H7 (cell line): ENCODE results near the gene A4GNT. TPM values are rescaled to one million over a fixed set of nuclear protein-coding genes. Genes with fewer than 3 reads are reported as not detected.

ENCODE experiments used
- total RNA-seq: library from RNA; depleted of rRNA; stranded (reverse); fragments of >200 nt; shearing (Covaris generic); gene quantifications from 2 replicates; pipeline ENCODE4 v1.2.3, GENCODE V29; 2014; rRNA removed

The A4GNT gene
- total RNA-seq, 1 experiment from 2014 or later = not detected

Other genes starting within 250 kb of the A4GNT start
- gene CLDN18, start 122.2 kb downstream of the A4GNT start, total RNA-seq = 0.14 TPM in 1 of 2 replicates, not detected in the other
- 10.7 and 13.6 TPM in 2 replicates for gene DZIP1L, start 16.8 kb downstream of the A4GNT start, total RNA-seq
- 16.0 and 16.7 TPM in 2 replicates for gene DBR1, start 42.5 kb upstream of the A4GNT start, total RNA-seq
- 43.2 and 46.0 TPM in 2 replicates for gene ARMC8, start 54.9 kb upstream of the A4GNT start, total RNA-seq
- 0.35 TPM in 1 of 2 replicates, not detected in the other for gene NME9, start 197.5 kb upstream of the A4GNT start, total RNA-seq
- gene MRAS, start 216.2 kb upstream of the A4GNT start, total RNA-seq = 24.4 and 32.0 TPM in 2 replicates